Measurements from ENCODE around the gene TENM4. TPM values are rescaled to one million over a fixed set of nuclear protein-coding genes. Genes with fewer than 3 reads are reported as not detected.

TENM4 gene
- polyA plus RNA-seq, 2 of the 4 experiments (the other 2 are of a cell fraction) = 0.06 to 0.31 TPM

DNA sequence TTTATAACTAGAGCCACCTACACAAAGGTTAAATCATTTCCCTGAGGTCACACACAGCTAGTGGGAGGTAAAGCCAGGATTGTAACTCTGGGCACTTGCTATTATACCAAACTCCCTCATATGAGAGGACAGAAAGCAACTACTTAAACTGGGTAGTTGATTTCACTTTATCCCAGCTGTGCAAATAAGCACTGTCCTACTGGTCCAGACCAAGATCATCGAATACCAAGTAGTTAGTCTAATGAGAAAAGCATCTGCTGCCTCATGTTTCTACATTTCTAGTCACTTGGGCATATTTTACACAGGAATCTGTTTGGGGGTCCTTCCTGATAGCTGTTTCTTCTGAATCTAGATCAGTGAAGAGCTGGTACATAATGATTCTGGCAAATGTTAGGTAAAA is 687.5 kb downstream of the TENM4 start:
- no peak for TF ChIP-seq MAFK (IDR thresholded peaks at IDR 0.05; ENCODE audit: partially characterized antibody)
- no peak for TF ChIP-seq KDM1A (IDR thresholded peaks at IDR 0.05; ENCODE audit: low read depth)
- no peak for TF ChIP-seq HOXA7 (CRISPR knock-in tag; IDR thresholded peaks at IDR 0.05)
- TF ChIP-seq HOXB13 (CRISPR knock-in tag; IDR thresholded peaks at IDR 0.05; ENCODE audit: low read depth) = no peak
- TF ChIP-seq SREBF2 (IDR thresholded peaks at IDR 0.05) = no peak
- TF ChIP-seq EHF (CRISPR knock-in tag; IDR thresholded peaks at IDR 0.05) = no peak
- no peak for TF ChIP-seq FOSL2 (IDR thresholded peaks at IDR 0.05)
- TF ChIP-seq FOSL2 (CRISPR knock-in tag; IDR thresholded peaks at IDR 0.05) = no peak
- TF ChIP-seq, protein P1, sequence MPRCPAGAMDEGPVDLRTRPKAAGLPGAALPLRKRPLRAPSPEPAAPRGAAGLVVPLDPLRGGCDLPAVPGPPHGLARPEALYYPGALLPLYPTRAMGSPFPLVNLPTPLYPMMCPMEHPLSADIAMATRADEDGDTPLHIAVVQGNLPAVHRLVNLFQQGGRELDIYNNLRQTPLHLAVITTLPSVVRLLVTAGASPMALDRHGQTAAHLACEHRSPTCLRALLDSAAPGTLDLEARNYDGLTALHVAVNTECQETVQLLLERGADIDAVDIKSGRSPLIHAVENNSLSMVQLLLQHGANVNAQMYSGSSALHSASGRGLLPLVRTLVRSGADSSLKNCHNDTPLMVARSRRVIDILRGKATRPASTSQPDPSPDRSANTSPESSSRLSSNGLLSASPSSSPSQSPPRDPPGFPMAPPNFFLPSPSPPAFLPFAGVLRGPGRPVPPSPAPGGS (IDR thresholded peaks at IDR 0.05) = no peak
- no peak for TF ChIP-seq REST (IDR thresholded peaks at IDR 0.05)
- TF ChIP-seq KDM5A (IDR thresholded peaks at IDR 0.05) = no peak
- no peak for TF ChIP-seq ZFP36 (IDR thresholded peaks at IDR 0.05; ENCODE audit: borderline replicate concordance, partially characterized antibody)
- no peak for TF ChIP-seq CEBPB (IDR thresholded peaks at IDR 0.05)
- no peak for TF ChIP-seq EP300 (IDR thresholded peaks at IDR 0.05)
- no peak for TF ChIP-seq FOXS1 (CRISPR knock-in tag; IDR thresholded peaks at IDR 0.05)
- TF ChIP-seq TFCP2L1 (CRISPR knock-in tag; IDR thresholded peaks at IDR 0.05) = no peak
- TF ChIP-seq CHD4 (IDR thresholded peaks at IDR 0.05; ENCODE audit: borderline replicate concordance) = no peak
- no peak for TF ChIP-seq POLR2A (IDR thresholded peaks at IDR 0.05; ENCODE audit: low read length)
- no peak for TF ChIP-seq RAD21 (conservative IDR thresholded peaks at IDR 0.05 in 1 of 2, IDR thresholded peaks at IDR 0.05 in 1 of 2)
- H3K4me2 ChIP-seq = no peak overlapping the region
- H3K27ac ChIP-seq = no peak overlapping the region
- no peak overlapping the region for H3K4me3 ChIP-seq
- CTCF ChIA-PET = interaction anchor here (1.1 kb wide), 1 partner anchor 11 kb away, joined by 5 read pairs; no protein-coding TSS in a partner anchor
- ATAC-seq = no peak
- POLR2A ChIA-PET = no interaction called here
- FAIRE-seq = no peak
- no peak for DNase-seq (ENCODE audit: low read depth in 1 of 2, low spot score in 1 of 2)
- H3K9me3 ChIP-seq = no peaks in the 10 kb centered on the region
- 28% methylated on average over 1 of the region's 1 CpG for WGBS (ENCODE audit: missing lambda C conversion rate)
- no peaks in the 10 kb centered on the region for H3K4me1 ChIP-seq

- H3K4me3 ChIP-seq = no peak overlapping the region
- WGBS (ENCODE audit: missing lambda C conversion rate) = 11% methylated on average over 2 of the region's 2 CpGs
- POLR2A ChIA-PET = no interaction called here
- DNase-seq (ENCODE audit: low read depth in 1 of 2, low spot score in 1 of 2) = no peak
- no peak overlapping the region for H3K4me2 ChIP-seq
- CTCF ChIA-PET = no interaction called here
- H3K9me3 ChIP-seq = no peaks in the 10 kb centered on the region
- no peak overlapping the region for H3K27ac ChIP-seq
- no peak for TF ChIP-seq TP53 (CRISPR knock-in tag; IDR thresholded peaks at IDR 0.05)
- TF ChIP-seq NR3C1 (IDR thresholded peaks at IDR 0.05) = no peak
- TF ChIP-seq REST (IDR thresholded peaks at IDR 0.05) = no peak
- TF ChIP-seq CHD2 (IDR thresholded peaks at IDR 0.05; ENCODE audit: low read length, partially characterized antibody) = no peak
- TF ChIP-seq HOXB5 (CRISPR knock-in tag; IDR thresholded peaks at IDR 0.05) = no peak
- TF ChIP-seq, protein P2, sequence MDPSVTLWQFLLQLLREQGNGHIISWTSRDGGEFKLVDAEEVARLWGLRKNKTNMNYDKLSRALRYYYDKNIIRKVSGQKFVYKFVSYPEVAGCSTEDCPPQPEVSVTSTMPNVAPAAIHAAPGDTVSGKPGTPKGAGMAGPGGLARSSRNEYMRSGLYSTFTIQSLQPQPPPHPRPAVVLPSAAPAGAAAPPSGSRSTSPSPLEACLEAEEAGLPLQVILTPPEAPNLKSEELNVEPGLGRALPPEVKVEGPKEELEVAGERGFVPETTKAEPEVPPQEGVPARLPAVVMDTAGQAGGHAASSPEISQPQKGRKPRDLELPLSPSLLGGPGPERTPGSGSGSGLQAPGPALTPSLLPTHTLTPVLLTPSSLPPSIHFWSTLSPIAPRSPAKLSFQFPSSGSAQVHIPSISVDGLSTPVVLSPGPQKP (IDR thresholded peaks at IDR 0.05; ENCODE audit: low read depth, low read length) = no peak
- no peak for TF ChIP-seq MYC (IDR thresholded peaks at IDR 0.05; ENCODE audit: borderline replicate concordance, low read length)
- no peak for TF ChIP-seq FOXS1 (CRISPR knock-in tag; IDR thresholded peaks at IDR 0.05)
- no peak for TF ChIP-seq PHF8 (IDR thresholded peaks at IDR 0.05; ENCODE audit: borderline replicate concordance, low read depth)
- TF ChIP-seq ATOH8 (CRISPR knock-in tag; IDR thresholded peaks at IDR 0.05; ENCODE audit: low read depth) = no peak
- TF ChIP-seq, protein P3, sequence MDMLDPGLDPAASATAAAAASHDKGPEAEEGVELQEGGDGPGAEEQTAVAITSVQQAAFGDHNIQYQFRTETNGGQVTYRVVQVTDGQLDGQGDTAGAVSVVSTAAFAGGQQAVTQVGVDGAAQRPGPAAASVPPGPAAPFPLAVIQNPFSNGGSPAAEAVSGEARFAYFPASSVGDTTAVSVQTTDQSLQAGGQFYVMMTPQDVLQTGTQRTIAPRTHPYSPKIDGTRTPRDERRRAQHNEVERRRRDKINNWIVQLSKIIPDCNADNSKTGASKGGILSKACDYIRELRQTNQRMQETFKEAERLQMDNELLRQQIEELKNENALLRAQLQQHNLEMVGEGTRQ (IDR thresholded peaks at IDR 0.05) = no peak
- TF ChIP-seq ZFP36 (IDR thresholded peaks at IDR 0.05; ENCODE audit: borderline replicate concordance, partially characterized antibody) = no peak
- H3K4me1 ChIP-seq = no peaks in the 10 kb centered on the region
- FAIRE-seq = no peak
- ATAC-seq = no peak
These were observed 688.3 kb downstream of the TENM4 start for GRCh38 chr11:78752494-78752893.
